Keratinocyte (primary cell): ENCODE measurements around the gene FTCD. TPM values are rescaled to one million over a fixed set of nuclear protein-coding genes. Genes with fewer than 3 reads are reported as not detected.
"Not testable (repeated sequence)": the region's sequence is repeated elsewhere in the genome, so short reads cannot be mapped to it uniquely, and the experiment has no call there.

Experiments used
- DNase-seq: peaks from one replicate; pipeline ENCODE4 v3.0.0-alpha.2; 2011; ENCODE audit warnings: low read depth, missing footprints, low spot score
- FAIRE-seq: peaks from 2 replicates; lab custom pipeline; 2011; peaks lifted over from hg19 to GRCh38; lab: Jason Lieb, UNC
- H2AFZ ChIP-seq: 2 replicates; pipeline ENCODE4 v1.6.0; 2012; ENCODE audit warnings: low read length, control low read depth, inconsistent platforms; ENCODE audit not compliant: control insufficient read depth
- H3K27ac ChIP-seq: 2 replicates; pipeline ENCODE4 v1.5.1; 2011; ENCODE audit warnings: low read length; ENCODE audit not compliant: control insufficient read depth, insufficient read depth
- H3K27me3 ChIP-seq: 3 replicates; pipeline ENCODE4 v1.6.0; 2011; ENCODE audit warnings: low read length; ENCODE audit not compliant: control insufficient read depth, insufficient read depth; ENCODE audit errors: extremely low read depth
- H3K36me3 ChIP-seq, 2 experiments: 2 replicates in 1 of 2; 3 replicates in 1 of 2; pipeline ENCODE4 v1.5.1; 2011; ENCODE audit warnings: low read length in 2 of 2, mild to moderate bottlenecking in 1 of 2; ENCODE audit not compliant: control insufficient read depth in 2 of 2, insufficient read depth in 2 of 2; ENCODE audit errors: extremely low read depth in 1 of 2
- H3K4me1 ChIP-seq: 3 replicates; pipeline ENCODE4 v1.5.1; 2011; ENCODE audit warnings: low read length; ENCODE audit not compliant: control insufficient read depth, insufficient read depth; ENCODE audit errors: extremely low read depth
- H3K4me2 ChIP-seq: 3 replicates; pipeline ENCODE4 v1.6.0; 2011; ENCODE audit warnings: low read depth, low read length; ENCODE audit not compliant: control insufficient read depth, insufficient read depth; ENCODE audit errors: extremely low read depth
- H3K4me3 ChIP-seq, 3 experiments: fragments of 200-600 bp in 1 of 3; sonication (generic) in 1 of 3; 2 replicates in 2 of 3; 3 replicates in 1 of 3; pipeline ENCODE4 v1.5.1; 2011 to 2016; ENCODE audit warnings: low read length in 3 of 3, mild to moderate bottlenecking in 3 of 3, control low read depth in 2 of 3, inconsistent platforms in 1 of 3, low read depth in 1 of 3, mixed read lengths in 1 of 3, mixed run types in 1 of 3, moderate library complexity in 1 of 3; ENCODE audit not compliant: control insufficient read depth in 2 of 3, insufficient read depth in 2 of 3; ENCODE audit errors: extremely low read depth in 1 of 3
- H3K79me2 ChIP-seq: 2 replicates; pipeline ENCODE4 v1.6.0; 2012; ENCODE audit warnings: low read length; ENCODE audit not compliant: control insufficient read depth, insufficient read depth
- H3K9ac ChIP-seq: 3 replicates; pipeline ENCODE4 v1.6.0; 2011; ENCODE audit warnings: low read length; ENCODE audit not compliant: control insufficient read depth, insufficient read depth; ENCODE audit errors: extremely low read depth
- H3K9me1 ChIP-seq: 3 replicates; pipeline ENCODE4 v1.6.0; 2011; ENCODE audit warnings: low read length; ENCODE audit not compliant: control insufficient read depth, insufficient read depth; ENCODE audit errors: extremely low read depth
- H3K9me3 ChIP-seq: 2 replicates; pipeline ENCODE4 v1.5.1; 2012; ENCODE audit warnings: low read depth, low read length; ENCODE audit not compliant: control insufficient read depth
- H4K20me1 ChIP-seq: 3 replicates; pipeline ENCODE4 v1.6.0; 2011; ENCODE audit warnings: low read length; ENCODE audit not compliant: control insufficient read depth, insufficient read depth; ENCODE audit errors: extremely low read depth
- CTCF ChIP-seq, 3 experiments: IDR thresholded peaks in 1 of 3; conservative IDR thresholded peaks in 1 of 3; optimal IDR thresholded peaks in 1 of 3; 2 replicates in 2 of 3; 3 replicates in 1 of 3; pipeline versions ENCODE3 to v1.5.1; 2011; ENCODE audit warnings: low read length in 3 of 3, mild to moderate bottlenecking in 3 of 3, moderate library complexity in 2 of 3, control low read depth in 1 of 3, inconsistent platforms in 1 of 3; ENCODE audit not compliant: insufficient read depth in 2 of 3; ENCODE audit errors: extremely low read depth in 1 of 3
- EZH2 ChIP-seq: IDR thresholded peaks from one replicate; pipeline ENCODE4 v1.6.1; 2012; ENCODE audit warnings: inconsistent platforms, mild to moderate bottlenecking, low read length, moderate library complexity
- dilution Hi-C: fragments of 300-500 bp; cut with MboI; formaldehyde crosslinking; loops from one replicate; pipeline ENCODE4 v1.7.0; 2020; ENCODE audit warnings: low sequenced_read_pairs; ENCODE audit not compliant: extremely low pct_ligation_motif_present
- polyA plus RNA-seq, 5 experiments: library from polyadenylated mRNA; depleted of rRNA in 3 of 5; stranded (reverse) in 3 of 5; stranded (forward) in 1 of 5; unstranded in 1 of 5; fragments of >200 nt; gene quantifications; 1 replicate in 1 of 5; 2 replicates in 3 of 5; 3 replicates in 1 of 5; pipeline versions ENCODE4 v1.2.1 to v1.2.3, GENCODE V29; 2011 to 2012; ENCODE audit warnings: missing spikeins in 2 of 5, low read depth in 1 of 5, low replicate concordance in 1 of 5

FTCD gene
- polyA plus RNA-seq, 1 donor (not counting 4 experiments of a cell fraction or from before 2014, with no cell fraction given), result not detected

- no peak overlapping the region for H3K27ac ChIP-seq
- no peak overlapping the region for H2AFZ ChIP-seq
- dilution Hi-C loops, result no loop called here
Measured at GRCh38 chr21:46142582-46143473, 12.6 kb downstream of the FTCD start.

GRCh38 chr21:46141767-46142581 is 13.4 kb downstream of the FTCD start:
- no peak for DNase-seq
- no peak for FAIRE-seq
- H3K9me3 ChIP-seq, result no peaks in the 10 kb centered on the region
- H2AFZ ChIP-seq, result no peak overlapping the region
- dilution Hi-C loops, result no loop called here
- H3K9ac ChIP-seq, result no peak overlapping the region
- no peak overlapping the region for H3K4me2 ChIP-seq
- H3K4me1 ChIP-seq, result no peaks in the 10 kb centered on the region
- H3K27ac ChIP-seq, result no peak overlapping the region
- peaks cover 7% of the 10 kb centered on the region for H3K27me3 ChIP-seq
- no peak for TF ChIP-seq EZH2
- no peak for TF ChIP-seq CTCF (optimal IDR thresholded peaks at IDR 0.05 in 1 of 3, IDR thresholded peaks at IDR 0.05 in 1 of 3, conservative IDR thresholded peaks at IDR 0.05 in 1 of 3; ENCODE audit: extremely low read depth in 1 of 3, insufficient read depth in 2 of 3, low read length in 3 of 3)
- H3K9me1 ChIP-seq, result no peaks in the 10 kb centered on the region
- H3K79me2 ChIP-seq, result no peaks in the 10 kb centered on the region
- H3K4me3 ChIP-seq, result no peak overlapping the region
- H4K20me1 ChIP-seq, result no peaks in the 10 kb centered on the region
- H3K36me3 ChIP-seq, result no peaks in the 10 kb centered on the region

More at GRCh38 chr21:46142582-46143473, 12.6 kb downstream of the FTCD start:
- Histone ChIP-seq H3K4me2 (no peak overlapping the region), H4K20me1 (no peaks in the 10 kb centered on the region), H3K9ac (no peak overlapping the region), H3K36me3 (no peaks in the 10 kb centered on the region), H3K9me1 (no peaks in the 10 kb centered on the region), H3K27me3 (peaks cover 7% of the 10 kb centered on the region), H3K9me3 (no peaks in the 10 kb centered on the region), H3K4me3 (no peak overlapping the region), H3K79me2 (no peaks in the 10 kb centered on the region), H3K4me1 (no peaks in the 10 kb centered on the region)
- TF ChIP-seq CTCF (optimal IDR thresholded peaks at IDR 0.05 in 1 of 3, IDR thresholded peaks at IDR 0.05 in 1 of 3, conservative IDR thresholded peaks at IDR 0.05 in 1 of 3; ENCODE audit: extremely low read depth in 1 of 3, insufficient read depth in 2 of 3, low read length in 3 of 3), result no peak
- TF ChIP-seq EZH2, result no peak
- FAIRE-seq (no peak), DNase-seq (no peak)

- FAIRE-seq, H3K79me2 ChIP-seq, H3K36me3 ChIP-seq, DNase-seq, H3K4me1 ChIP-seq, H3K9me3 ChIP-seq, H3K4me3 ChIP-seq, H3K9ac ChIP-seq, dilution Hi-C loops, H4K20me1 ChIP-seq, H3K27ac ChIP-seq, H3K4me2 ChIP-seq, H3K27me3 ChIP-seq, H3K9me1 ChIP-seq: not testable (repeated sequence)
- peak overlapping the region; percentile 12 for H2AFZ ChIP-seq
Measured at GRCh38 chr21:46140352-46141003, 14.9 kb downstream of the FTCD start.
